Esophagus squamous epithelium (tissue), 4 donors: Measurements from ENCODE around the gene SRGAP1.
"Not testable (repeated sequence)": the region's sequence is repeated elsewhere in the genome, so short reads cannot be mapped to it uniquely, and the experiment has no call there.

Experiments used
- POLR2A ChIP-seq, 4 donors: fragments of 450-650 bp; IDR thresholded peaks; one replicate each; pipeline ENCODE4 v1.6.1; 2017; ENCODE audit warnings: antibody characterized with exemption in 4 of 4, mild to moderate bottlenecking in 4 of 4, moderate library complexity in 3 of 4
- TF ChIP-seq, protein P1 (sequence below), 6 experiments: fragments of 450-650 bp in 4 of 6; fragments of 200-600 bp in 2 of 6; sonication (generic) in 2 of 6; IDR thresholded peaks; one replicate each; pipeline ENCODE4 v1.5.1; 2016 to 2019; ENCODE audit warnings: antibody characterized with exemption in 6 of 6, mild to moderate bottlenecking in 4 of 6, moderate library complexity in 4 of 6

DNA sequence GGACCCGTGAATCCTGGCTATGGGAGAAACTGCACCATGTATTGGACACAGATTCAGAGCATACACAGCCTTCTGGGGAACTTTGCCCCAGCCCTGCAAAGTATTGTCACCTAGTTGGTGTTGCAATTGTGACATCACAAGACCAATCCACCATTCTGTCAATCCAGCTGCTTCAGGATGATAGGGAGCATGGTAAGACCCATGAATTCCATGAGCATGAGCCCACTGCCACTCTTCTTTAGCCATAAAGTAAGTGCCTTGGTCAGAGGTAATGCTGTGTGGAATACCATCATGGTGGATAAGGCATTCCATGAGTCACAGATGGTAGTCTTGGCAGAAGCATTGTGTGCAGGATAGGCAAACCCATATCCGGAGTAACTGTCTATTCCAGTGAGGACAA lies 286.0 kb downstream of the SRGAP1 start:
- TF ChIP-seq, protein P1, sequence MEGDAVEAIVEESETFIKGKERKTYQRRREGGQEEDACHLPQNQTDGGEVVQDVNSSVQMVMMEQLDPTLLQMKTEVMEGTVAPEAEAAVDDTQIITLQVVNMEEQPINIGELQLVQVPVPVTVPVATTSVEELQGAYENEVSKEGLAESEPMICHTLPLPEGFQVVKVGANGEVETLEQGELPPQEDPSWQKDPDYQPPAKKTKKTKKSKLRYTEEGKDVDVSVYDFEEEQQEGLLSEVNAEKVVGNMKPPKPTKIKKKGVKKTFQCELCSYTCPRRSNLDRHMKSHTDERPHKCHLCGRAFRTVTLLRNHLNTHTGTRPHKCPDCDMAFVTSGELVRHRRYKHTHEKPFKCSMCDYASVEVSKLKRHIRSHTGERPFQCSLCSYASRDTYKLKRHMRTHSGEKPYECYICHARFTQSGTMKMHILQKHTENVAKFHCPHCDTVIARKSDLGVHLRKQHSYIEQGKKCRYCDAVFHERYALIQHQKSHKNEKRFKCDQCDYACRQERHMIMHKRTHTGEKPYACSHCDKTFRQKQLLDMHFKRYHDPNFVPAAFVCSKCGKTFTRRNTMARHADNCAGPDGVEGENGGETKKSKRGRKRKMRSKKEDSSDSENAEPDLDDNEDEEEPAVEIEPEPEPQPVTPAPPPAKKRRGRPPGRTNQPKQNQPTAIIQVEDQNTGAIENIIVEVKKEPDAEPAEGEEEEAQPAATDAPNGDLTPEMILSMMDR (IDR thresholded peaks at IDR 0.05): not testable (repeated sequence)
- TF ChIP-seq POLR2A (IDR thresholded peaks at IDR 0.05): not testable (repeated sequence)
